Measurements from ENCODE around the gene MRPL58.

The MRPL58 gene

DNA sequence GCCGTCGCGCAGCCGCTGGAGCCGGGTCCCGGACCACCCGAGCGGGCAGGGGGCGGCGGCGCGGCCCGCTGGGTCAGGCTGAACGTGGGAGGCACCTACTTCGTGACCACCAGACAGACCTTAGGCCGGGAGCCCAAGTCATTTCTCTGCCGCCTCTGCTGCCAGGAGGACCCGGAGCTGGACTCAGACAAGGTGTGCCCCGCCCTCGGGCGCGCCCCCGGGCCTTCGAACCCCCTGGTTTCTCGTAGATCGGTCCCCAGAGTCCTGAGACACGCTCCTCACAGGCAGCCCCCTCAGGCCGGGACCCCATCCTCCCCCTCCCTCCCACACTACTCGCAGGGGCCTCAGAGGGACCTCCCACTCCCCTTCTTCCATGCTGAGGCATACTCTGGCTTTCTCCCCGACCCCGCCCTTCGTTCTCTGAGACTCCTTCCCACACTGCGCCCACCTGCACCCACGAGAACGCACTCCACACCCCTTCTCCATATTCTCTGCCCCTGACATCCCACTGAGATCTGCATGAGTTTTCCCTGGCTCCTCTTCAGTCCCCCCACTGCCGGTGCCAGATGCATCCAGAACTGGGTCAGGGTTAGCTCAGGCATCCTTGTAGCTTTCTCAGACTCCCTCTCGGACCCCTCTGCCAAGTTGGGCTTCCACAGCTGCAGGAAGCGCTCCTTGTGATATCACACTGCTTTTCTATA lies 35.1 kb downstream of the MRPL58 start:
- DNase-seq (ENCODE audit: low spot score) = peak; percentile 22

- no peak for DNase-seq (ENCODE audit: low spot score)
These were observed 35.9 kb downstream of the MRPL58 start for GRCh38 chr17:75048249-75048878.

DNA sequence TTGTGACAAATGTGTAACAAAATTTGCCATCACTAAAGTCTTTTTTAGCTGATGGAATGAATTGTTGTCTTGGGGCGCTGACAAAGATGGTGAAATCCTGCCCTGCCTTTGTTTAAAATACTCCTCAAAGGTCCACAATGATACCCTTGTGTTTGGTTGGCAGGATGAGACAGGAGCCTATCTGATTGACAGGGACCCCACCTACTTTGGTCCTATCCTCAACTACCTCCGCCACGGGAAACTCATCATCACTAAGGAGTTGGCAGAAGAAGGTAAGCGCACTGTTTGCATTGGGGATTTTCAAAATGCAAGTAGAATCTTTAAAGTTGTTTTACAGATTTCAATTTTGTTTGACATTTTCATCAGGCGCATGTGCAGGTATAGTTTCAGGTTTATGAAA lies 36.6 kb downstream of the MRPL58 start:
- no peak for DNase-seq (ENCODE audit: low spot score)

DNA sequence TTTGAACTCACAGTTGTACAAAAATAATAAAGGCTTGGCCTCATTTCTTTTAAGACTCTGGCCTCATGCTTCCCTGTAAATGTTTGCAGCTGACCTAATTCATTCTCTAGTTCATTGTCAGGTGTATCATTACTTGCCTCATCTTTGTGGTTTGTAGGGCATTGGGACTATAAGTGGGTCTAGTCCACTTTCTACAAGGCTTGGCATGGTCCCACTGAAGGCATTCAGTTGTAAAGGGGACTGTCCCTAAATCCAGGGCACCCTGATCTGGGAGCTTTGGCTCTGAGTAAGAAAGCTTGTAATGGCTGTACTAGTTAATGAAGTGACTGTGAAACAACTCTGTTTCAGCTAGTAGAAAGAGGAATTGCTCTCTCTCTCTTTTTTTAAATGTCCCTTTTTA lies 37.2 kb downstream of the MRPL58 start:
- no peak for DNase-seq (ENCODE audit: low spot score)

GRCh38 chr17:75051941-75052340 lies 39.5 kb downstream of the MRPL58 start:
- no peak for DNase-seq (ENCODE audit: low spot score)

DNA sequence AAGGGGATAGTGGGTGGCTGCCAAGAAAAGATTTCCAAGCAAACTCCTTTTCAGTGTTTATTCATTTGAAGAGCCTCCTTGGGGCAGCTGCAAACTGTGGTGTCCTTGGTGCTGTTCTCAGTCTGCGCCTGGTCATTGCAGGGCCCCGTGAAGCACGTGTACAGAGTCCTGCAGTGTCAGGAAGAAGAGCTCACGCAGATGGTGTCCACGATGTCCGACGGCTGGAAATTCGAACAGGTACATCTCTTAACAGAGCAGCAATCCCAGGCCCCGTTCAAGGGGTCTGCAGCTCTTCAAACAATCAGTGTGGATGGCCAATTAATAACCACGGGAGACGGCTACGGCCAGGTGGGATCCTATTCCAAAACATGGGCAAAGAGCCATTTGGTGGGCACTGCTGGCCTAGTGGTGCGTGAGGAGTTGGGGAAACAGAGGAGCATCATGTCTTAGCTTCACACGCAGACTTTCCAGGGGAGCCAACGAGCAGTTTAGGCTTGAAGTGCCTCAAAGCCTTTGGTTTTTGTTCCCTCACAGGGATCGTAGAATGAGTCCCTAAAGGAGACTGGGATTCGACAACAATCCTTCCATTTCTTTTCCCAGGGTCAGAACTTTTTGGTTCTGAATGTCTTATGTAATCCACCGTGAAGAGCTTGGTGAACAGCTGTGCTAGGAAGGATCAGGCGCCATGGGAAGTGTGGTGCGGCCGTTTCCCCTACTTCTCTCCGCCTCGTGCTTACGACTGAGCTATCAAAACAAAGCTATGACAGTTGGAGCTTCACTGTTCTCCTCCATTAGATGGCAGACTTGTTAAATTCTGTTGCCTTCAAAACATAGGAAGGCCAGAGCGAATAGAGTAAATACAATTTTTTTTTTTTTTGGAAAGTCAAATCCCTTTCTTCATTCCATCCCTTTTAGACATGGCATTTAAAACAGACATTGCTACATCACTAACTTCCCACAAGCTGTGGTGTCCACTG lies 47.2 kb downstream of the MRPL58 start:
- no peak for DNase-seq (ENCODE audit: low spot score)

GRCh38 chr17:75060434-75061054 lies 48.1 kb downstream of the MRPL58 start:
- no peak for DNase-seq (ENCODE audit: low spot score)

- DNase-seq (ENCODE audit: low spot score) = no peak
These were observed 48.6 kb downstream of the MRPL58 start for GRCh38 chr17:75061055-75061438.

GRCh38 chr17:75061618-75062017 lies 49.1 kb downstream of the MRPL58 start:
- no peak for DNase-seq (ENCODE audit: low spot score)

GRCh38 chr17:75063201-75063600 lies 50.7 kb downstream of the MRPL58 start:
- DNase-seq (ENCODE audit: low spot score) = no peak

DNA sequence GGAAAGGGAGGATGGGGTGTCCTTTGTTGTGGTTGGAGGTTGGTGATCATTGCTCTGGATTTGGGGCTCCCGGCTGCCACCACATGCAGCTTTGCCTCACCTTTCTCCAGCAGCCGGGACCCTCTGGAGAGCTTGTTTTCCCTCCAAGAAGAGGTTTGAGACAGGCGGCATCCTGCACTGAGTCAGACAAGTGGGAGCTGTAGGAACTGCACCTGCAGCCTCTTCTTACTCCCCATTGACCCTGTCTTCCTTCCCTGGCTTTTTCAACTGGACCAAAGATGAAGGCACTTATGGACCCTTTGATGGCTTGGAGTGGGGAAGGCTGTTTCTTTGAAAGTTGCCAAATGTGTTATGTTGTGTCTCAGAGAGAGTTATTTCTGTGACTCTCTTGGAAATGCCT lies 51.2 kb downstream of the MRPL58 start:
- no peak for DNase-seq (ENCODE audit: low spot score)

DNA sequence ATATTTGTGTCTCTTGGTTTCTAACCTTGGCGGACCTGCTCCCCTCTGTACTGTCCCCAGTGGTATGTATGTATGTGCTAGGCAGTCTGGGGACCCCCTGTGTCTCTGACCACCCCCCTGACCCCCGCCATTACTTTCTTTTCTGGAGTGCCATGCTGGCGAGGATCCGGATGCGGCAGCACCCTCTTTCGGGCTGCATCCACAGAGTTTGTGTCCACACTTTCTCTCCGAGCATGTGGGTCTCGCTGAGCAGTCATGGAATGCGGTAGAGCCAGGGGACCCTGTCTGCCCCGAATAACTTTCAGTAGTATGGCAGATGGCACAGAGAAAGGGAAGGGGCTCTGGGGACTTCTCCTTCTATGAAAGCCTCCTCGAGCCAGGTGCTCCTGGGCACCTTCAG lies 51.6 kb downstream of the MRPL58 start:
- DNase-seq (ENCODE audit: low spot score) = no peak

DNA sequence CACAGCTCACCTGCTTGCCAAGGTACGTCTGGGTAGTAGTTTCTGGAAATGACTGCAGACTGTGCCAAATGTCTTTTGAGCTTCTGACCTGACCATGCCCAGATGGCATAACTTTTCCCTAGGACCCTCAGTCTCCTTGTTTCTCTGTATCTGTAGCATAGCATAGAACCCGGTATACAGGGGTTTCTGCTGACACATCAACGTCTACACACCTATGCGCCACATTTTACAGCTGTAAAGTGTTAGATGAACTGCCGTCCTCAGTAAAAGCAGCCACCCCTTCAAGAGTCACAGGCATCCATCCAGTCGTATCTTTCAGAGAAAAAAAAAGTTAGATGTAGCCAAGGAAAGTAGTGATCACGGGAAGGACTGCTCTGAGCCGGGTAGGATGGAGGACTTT lies 52.0 kb downstream of the MRPL58 start:
- no peak for DNase-seq (ENCODE audit: low spot score)

GRCh38 chr17:75064867-75065561 lies 52.5 kb downstream of the MRPL58 start:
- DNase-seq (ENCODE audit: low spot score) = no peak

DNA sequence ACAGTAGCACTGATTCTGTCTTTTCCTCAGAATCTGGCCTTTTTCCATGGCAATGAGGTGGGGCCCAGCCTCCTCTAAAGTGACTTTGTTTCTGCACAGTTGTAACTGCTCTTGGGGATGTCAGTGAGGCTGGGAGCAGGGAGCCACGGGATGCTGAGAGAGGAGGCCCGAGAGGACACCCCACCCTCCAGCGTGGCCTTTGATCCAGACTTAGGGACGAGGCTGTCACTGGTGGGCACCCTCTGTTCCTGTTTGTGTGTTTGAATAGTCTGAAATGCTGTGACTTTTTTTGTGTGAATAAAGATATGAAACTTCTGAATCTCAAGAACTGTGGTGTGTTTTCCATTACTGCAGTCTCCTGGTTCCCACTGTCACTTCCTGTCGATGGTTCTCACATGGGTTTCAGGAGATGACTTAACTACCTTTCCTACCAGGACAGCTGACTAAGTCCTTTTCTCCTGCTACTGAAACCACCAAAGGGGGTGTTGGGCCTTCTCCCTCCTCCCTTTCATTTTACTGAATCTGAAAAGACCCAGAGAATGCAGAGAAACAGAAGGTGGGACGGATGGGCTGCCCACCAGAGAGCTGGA lies 53.2 kb downstream of the MRPL58 start:
- DNase-seq (ENCODE audit: low spot score) = no peak

DNA sequence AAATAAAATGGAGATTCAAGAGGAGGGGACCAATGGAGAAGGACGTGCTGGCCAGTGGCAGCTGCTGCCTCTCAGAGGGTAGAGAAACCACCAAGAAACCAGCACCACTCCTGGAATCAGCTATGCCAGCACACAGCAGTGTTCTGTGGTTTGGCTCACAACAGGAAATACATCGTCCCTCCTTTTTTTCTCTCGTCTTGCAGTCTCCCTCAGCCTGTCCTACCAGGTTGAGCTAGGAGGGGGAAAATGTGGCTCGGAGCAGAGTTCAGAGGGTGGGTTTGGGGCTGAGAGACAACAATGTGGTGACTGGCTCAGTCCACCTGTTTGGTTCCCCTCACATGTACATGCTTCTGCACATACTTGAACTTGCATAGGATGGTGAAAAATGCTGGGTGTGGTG lies 55.4 kb downstream of the MRPL58 start:
- DNase-seq (ENCODE audit: low spot score) = no peak

- DNase-seq (ENCODE audit: low spot score) = no peak
These were observed 56.3 kb downstream of the MRPL58 start for GRCh38 chr17:75068750-75069149.

GRCh38 chr17:75069783-75070182 lies 57.3 kb downstream of the MRPL58 start:
- no peak for DNase-seq (ENCODE audit: low spot score)
